Measurements from ENCODE around the gene MRTFB.

The MRTFB gene

GRCh38 chr16:14026572-14027285, 44.4 kb upstream of the MRTFB start:
- Histone ChIP-seq H3K4me3 (replicated peaks; ENCODE audit: insufficient read depth, low read length) (no peak overlapping the region), H3K27ac (replicated peaks) (no peak overlapping the region), H3K27me3 (ENCODE audit: insufficient read depth, poor library complexity, severe bottlenecking) (no peaks in the 10 kb centered on the region)
- TF ChIP-seq CTCF (IDR thresholded peaks at IDR 0.05; ENCODE audit: insufficient read depth, low read length) (no peak), GABPA (IDR thresholded peaks at IDR 0.05; ENCODE audit: low read depth) (no peak), REST (IDR thresholded peaks at IDR 0.05; ENCODE audit: insufficient replicate concordance, low read depth) (no peak), SPI1 (IDR thresholded peaks at IDR 0.05; ENCODE audit: borderline replicate concordance, low read depth) (no peak), POLR2AphosphoS5 (IDR thresholded peaks at IDR 0.05; ENCODE audit: low read depth) (no peak)
- DNase-seq (ENCODE audit: low read depth in 1 of 2, low spot score in 1 of 2): no peak

GRCh38 chr16:14028202-14028601, 42.9 kb upstream of the MRTFB start:
- Histone ChIP-seq H3K4me3 (replicated peaks; ENCODE audit: insufficient read depth, low read length) (no peak overlapping the region), H3K27ac (replicated peaks) (no peak overlapping the region), H3K27me3 (ENCODE audit: insufficient read depth, poor library complexity, severe bottlenecking) (no peaks in the 10 kb centered on the region)
- no peak for DNase-seq (ENCODE audit: low read depth in 1 of 2, low spot score in 1 of 2)
- TF ChIP-seq CTCF (IDR thresholded peaks at IDR 0.05; ENCODE audit: insufficient read depth, low read length) (no peak), SPI1 (IDR thresholded peaks at IDR 0.05; ENCODE audit: borderline replicate concordance, low read depth) (no peak), POLR2AphosphoS5 (IDR thresholded peaks at IDR 0.05; ENCODE audit: low read depth) (no peak), REST (IDR thresholded peaks at IDR 0.05; ENCODE audit: insufficient replicate concordance, low read depth) (no peak), GABPA (IDR thresholded peaks at IDR 0.05; ENCODE audit: low read depth) (no peak)

GRCh38 chr16:14029658-14030057, 41.5 kb upstream of the MRTFB start:
- no peak for DNase-seq (ENCODE audit: low read depth in 1 of 2, low spot score in 1 of 2)
- Histone ChIP-seq H3K27ac (replicated peaks) (no peak overlapping the region), H3K27me3 (ENCODE audit: insufficient read depth, poor library complexity, severe bottlenecking) (no peaks in the 10 kb centered on the region), H3K4me3 (replicated peaks; ENCODE audit: insufficient read depth, low read length) (no peak overlapping the region)
- no peak for TF ChIP-seq REST (IDR thresholded peaks at IDR 0.05; ENCODE audit: insufficient replicate concordance, low read depth)
- no peak for TF ChIP-seq CTCF (IDR thresholded peaks at IDR 0.05; ENCODE audit: insufficient read depth, low read length)
- TF ChIP-seq SPI1 (IDR thresholded peaks at IDR 0.05; ENCODE audit: borderline replicate concordance, low read depth): no peak
- TF ChIP-seq GABPA (IDR thresholded peaks at IDR 0.05; ENCODE audit: low read depth): no peak
- TF ChIP-seq POLR2AphosphoS5 (IDR thresholded peaks at IDR 0.05; ENCODE audit: low read depth): no peak

Measured in HL-60 (cell line).